ENCODE results near the gene BRD4.

DNA sequence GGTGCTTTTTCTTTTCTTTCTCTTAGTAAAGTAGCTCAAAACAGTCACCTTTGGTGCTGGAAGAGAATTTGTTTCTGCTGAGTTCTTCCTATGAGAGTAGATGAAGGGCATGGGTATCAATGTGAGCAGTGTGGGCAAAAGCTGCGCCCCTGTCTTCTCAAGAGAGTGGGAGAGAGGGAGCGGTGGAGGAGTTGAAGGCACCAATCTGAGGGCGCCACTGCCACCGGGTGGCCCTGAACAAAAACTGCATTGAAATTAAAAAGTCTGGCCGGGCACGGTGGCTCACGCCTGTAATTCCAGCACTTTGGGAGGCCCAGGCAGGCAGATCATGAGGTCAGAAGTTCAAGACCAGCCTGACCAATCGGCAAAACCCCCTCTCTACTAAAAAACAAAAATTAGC, 71.4 kb downstream of the BRD4 start:
- TF ChIP-seq, protein P1, sequence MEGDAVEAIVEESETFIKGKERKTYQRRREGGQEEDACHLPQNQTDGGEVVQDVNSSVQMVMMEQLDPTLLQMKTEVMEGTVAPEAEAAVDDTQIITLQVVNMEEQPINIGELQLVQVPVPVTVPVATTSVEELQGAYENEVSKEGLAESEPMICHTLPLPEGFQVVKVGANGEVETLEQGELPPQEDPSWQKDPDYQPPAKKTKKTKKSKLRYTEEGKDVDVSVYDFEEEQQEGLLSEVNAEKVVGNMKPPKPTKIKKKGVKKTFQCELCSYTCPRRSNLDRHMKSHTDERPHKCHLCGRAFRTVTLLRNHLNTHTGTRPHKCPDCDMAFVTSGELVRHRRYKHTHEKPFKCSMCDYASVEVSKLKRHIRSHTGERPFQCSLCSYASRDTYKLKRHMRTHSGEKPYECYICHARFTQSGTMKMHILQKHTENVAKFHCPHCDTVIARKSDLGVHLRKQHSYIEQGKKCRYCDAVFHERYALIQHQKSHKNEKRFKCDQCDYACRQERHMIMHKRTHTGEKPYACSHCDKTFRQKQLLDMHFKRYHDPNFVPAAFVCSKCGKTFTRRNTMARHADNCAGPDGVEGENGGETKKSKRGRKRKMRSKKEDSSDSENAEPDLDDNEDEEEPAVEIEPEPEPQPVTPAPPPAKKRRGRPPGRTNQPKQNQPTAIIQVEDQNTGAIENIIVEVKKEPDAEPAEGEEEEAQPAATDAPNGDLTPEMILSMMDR (IDR thresholded peaks at IDR 0.05; ENCODE audit: extremely low read depth in 1 of 2, insufficient read depth in 1 of 2, low read depth in 1 of 2, low read length in 2 of 2) = no peak
- TF ChIP-seq POLR2AphosphoS5 (IDR thresholded peaks at IDR 0.05; ENCODE audit: insufficient read depth, low read depth, low read length) (no peak), EZH2 (IDR thresholded peaks at IDR 0.05; ENCODE audit: borderline replicate concordance, low read depth, low read length, severe bottlenecking) (no peak)
